Activated CD4-positive, alpha-beta T cell treated with anti-CD3 and anti-CD28 coated beads, Interleukin-10, Interleukin-2, amounts not matched to agents 100 ng/mL and 50 ng/mL, durations not matched to agents 16 hours and 8 hours (primary cell): ENCODE results near the gene PTPRZ1.

Experiments
- DNase-seq: peaks from one replicate; pipeline ENCODE4 v3.0.0-alpha.2; 2020

The PTPRZ1 gene

GRCh38 chr7:121872831-121873288, at the start of gene PTPRZ1:
Gene PTPRZ1 (plus strand): TSS chr7:121873161. CDS start chr7:121873500, 339 bp downstream.
- DNase-seq, result peak; percentile 2

DNA sequence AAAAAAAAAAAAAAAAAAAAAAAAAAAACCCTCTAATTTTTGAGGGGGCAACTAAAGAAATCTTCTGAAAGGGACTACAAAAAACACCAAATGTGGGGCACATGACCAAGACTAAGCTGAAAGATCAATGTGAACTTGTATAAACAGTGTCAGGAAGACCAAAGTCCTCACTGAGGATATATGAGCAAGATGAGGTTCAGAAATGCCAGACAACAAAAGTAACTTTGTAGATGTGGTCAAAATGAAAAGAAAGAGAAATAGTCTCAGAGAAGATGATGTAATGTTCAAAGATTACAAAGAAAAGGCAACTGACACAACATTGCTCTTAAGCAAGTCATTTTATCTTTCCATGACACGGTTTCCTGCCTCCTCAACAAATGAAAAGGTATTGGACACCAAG, 48.7 kb upstream of the PTPRZ1 start:
- DNase-seq, result no peak

GRCh38 chr7:121831351-121831750, 41.6 kb upstream of the PTPRZ1 start:
- DNase-seq, result no peak

DNA sequence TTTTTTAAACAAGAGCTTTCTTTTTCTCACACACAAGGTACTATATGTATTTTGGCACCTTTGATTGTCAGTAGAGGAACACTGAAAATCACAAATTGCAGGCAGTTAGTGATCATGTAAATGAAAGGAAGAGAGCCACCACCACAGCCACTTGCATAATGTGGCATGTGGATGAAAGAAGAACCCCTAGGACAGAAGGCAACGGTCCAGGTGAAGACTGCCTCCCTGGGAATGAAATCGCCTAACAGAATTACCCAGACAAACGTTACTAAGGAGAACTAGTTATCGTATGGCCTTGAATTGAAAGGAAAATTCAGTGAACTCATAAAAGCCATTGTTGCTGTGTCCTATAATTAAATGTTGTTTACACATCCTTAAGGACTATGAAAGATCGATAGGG, 41.2 kb upstream of the PTPRZ1 start:
- DNase-seq, result no peak

DNA sequence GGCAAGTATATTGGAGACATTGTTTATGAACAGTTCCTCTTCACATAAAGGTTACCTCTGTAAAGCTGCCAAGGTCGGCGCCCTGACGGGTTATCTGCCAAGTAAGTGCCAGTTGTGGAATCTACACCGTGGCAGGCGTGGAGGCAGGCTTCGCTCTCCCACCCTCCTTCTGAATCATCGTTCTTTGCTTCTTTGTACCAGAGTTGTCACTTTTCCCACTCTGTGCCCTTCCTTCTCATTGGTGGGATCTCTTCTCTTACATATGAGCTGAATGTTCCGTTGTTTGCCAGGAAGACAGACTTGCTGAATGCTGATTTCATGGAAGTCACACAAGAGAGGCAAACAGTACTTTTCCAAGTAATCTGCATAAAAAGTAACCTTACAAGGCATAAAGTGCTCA, 40.6 kb upstream of the PTPRZ1 start:
- no peak for DNase-seq

DNA sequence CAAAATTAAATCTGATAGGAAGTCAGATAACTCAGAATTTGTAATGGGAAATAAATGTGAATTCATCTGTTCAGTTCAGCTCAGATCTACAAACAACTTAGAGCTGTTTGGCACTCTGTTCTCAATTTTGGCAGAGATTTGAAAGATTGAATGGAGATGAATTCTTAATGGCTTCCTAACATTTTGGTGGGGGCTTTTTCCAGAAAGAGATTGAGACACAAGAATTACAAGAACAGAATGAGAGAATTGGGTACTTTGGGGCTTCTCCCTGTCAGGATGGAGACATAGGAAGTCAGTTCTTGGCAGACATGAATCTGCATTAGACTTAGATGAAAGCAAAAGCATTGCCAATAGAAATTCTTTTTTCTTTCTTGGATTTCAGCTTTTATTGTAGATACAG, 39.0 kb upstream of the PTPRZ1 start:
- DNase-seq, result no peak

DNA sequence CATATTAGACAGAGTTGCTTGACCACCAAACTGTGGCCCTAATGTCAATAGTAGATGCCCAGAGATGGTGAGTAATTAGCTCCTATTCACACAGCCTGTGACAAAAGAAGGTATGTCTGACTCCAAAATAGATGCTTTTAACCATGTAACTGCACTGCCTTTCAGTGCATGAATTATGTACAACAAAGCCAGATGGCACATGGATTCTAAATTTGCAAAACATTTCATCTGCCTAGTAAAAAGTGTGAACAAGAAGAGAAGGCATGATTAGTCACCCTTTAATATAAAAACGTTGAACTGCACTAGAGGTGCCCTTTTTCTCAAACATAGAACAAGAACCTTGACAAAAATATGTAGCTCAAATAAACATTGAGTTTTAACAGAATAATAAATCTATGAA, 35.5 kb upstream of the PTPRZ1 start:
- DNase-seq, result no peak

DNA sequence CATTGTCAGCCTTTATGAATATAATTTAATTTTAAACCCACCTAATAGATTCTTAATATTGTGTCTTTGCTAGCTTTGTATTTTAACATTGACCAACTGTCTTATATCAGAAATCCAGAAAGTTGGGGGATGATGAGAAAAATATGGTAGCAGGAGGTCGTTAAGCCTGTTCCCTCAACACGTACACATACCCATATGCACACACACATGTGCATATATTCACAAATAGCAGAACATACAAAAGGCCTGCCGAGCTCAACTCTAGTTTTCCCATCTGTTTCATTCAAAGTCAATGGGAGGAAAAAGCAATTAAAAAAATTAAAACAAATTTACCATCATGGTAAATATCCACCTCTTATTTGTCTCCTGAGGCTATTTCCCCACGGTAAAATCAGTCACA, 25.9 kb upstream of the PTPRZ1 start:
- no peak for DNase-seq

- no peak for DNase-seq
Observed at GRCh38 chr7:121853307-121853706, 19.7 kb upstream of the PTPRZ1 start.

DNA sequence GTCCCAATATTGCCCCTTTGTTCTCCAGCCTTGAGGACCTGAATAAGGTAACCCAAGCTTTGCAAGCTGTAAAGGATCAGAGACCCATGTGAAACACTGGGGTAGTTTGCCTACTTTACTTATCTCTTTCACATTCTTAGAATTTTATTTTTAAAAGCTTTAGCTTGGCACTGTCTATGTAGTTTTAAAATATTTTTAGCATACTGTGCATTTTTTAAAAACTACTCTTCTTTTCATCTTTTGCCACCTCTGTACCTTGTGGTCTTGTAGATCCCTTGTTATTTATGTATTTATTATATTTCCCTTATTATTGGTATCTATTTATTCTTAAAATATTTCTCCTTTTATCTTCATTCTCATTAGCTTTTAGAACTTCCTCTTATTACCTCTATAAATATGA, 12.0 kb upstream of the PTPRZ1 start:
- no peak for DNase-seq

DNA sequence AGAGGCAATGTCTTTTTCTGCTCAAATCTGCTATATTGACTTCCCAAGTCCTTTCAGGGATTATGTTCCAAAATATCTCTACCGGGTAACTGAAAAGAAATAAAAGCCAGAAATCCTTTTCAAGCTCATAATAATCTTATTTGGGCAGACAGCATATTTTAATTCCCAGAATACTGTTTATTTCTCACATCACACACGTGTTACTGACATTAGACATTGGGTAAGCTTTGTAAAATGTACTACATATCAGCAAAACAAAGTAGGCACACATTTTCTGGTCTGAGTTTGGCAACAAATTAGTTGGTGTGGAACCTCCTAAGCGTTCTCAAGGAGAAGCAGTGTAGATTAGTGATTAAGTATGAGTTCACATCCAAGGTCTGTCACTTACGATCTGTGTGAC, 10.4 kb upstream of the PTPRZ1 start:
- no peak for DNase-seq

- DNase-seq, result no peak
Observed at GRCh38 chr7:121871188-121871587, 1.8 kb upstream of the PTPRZ1 start.

GRCh38 chr7:121873289-121874194, 581 bp downstream of the PTPRZ1 start:
- DNase-seq, result no peak

GRCh38 chr7:121874298-121874697, 1.3 kb downstream of the PTPRZ1 start:
- no peak for DNase-seq

GRCh38 chr7:121875203-121875602, 2.2 kb downstream of the PTPRZ1 start:
- DNase-seq, result no peak

DNA sequence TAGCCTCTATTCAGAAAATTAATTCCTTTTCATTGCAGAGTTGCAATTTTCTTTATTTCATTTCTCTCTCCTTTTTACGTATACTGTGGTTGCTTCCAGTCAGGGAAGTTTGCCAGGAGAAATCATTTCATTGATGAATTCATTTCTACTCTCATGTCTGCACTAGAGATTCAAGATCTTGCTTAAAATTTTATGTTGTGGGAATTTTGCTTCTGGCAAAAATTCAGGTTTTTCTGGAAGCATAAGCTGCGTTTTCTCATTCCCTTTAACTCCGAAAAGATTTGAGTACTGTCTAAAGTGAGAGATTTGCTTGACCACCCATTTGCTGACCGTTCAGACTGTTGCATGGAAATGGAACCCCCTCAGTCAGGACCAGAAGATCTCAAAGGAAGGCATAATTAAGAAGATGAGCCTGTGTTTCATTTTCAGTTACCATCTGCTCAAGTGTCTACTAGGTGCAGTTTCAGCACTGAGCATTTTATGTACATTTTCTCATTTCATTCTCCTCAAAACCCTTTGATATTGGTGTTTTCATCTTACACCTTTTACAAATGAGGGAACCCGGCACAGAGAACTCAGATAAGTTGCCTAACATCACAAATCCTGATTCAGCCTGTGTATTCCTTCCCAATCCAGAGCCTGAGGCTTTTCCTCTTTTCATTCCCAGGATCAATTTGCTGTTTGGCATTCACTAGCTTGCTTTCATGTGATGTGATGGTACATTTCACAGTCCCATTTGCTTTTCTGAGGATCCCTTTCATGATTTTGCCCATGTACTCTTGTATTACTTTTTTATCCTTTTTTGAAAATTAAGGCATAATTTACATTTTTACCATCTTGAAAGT, 3.9 kb downstream of the PTPRZ1 start:
- DNase-seq, result no peak

DNA sequence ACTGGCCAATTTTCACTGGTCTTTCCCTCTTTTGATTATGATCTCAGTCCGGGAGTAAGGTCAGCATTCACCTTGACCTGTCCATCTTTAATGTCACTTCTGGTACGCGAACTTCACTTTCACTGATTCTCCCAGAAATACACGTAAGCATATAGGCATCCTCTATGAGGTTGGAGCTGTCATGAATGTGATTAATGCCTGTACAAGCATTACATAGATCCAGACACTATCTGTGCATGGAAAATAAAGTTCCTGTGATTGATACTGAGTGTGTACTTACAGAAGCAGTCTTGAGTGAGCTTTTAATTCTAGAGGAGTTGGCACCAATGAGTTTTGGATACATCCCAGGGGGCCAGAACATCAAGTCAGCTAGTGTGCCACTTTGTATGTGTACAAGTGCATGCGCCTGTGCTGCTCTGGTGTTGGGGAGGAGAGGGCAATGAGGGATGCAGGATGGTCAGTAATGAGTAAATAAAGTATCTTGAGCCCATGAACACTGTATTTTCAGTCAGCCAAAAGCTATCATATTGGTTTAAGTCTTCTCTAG, 6.0 kb downstream of the PTPRZ1 start:
- DNase-seq, result no peak

DNA sequence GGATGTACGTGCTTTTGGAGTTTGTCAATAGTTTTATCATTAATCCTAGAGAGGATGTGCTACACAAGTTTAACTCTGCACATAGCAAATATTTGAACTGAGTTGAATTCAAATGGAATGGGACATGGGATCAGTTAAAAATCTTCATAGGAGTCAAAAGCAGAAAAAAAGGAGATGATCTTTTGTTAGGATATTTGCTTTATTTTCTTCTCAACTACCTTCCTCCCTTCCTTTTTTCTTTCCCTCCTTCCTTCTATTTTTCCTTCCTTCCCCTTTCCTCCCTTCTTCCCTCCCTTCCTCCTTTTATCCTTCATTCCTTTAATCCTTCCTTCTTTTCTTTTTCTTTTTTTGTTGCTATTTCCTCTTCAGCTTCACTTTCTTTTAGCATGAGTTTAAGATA, 6.6 kb downstream of the PTPRZ1 start:
- DNase-seq, result no peak

DNA sequence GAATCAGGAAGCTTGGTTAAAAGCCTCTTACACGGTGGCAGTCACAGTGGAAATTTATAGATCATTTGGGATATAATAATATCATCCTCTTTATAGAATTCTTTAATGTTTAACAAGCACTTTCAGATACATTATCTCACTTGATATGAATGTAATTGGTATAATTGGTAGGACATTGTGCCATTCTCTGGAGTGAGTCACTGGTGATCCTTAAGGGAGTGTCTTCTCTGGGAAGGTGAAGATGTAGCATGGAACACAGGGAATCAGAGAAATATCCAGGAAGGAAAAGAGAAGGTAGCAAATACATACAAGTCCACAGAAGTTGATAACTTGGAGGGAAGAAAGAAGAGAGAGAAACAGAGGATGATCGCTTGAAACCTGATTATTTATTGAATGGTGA, 9.8 kb downstream of the PTPRZ1 start:
- DNase-seq, result no peak

- no peak for DNase-seq
Observed at GRCh38 chr7:121885166-121885920, 12.4 kb downstream of the PTPRZ1 start.

- DNase-seq, result no peak
Observed at GRCh38 chr7:121887634-121888033, 14.7 kb downstream of the PTPRZ1 start.

DNA sequence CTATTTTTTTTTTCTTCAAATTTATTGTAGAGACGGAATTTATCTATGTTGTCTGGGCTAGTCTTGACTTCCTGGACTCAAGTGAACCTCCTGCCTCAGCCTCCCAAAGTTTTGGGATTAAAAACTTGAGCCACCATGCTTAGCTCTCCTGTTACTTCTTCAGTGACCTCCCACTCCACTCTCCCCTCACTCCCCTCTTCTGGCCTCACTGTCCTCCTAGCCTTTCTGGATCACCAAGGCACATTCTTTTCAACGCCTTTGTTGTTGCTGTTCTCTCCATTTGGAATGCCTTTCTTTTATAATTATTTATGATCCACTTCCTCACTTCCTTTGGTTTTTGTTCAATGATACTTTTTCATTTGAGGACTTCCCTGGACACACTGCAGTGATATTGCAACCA, 17.9 kb downstream of the PTPRZ1 start:
- no peak for DNase-seq

DNA sequence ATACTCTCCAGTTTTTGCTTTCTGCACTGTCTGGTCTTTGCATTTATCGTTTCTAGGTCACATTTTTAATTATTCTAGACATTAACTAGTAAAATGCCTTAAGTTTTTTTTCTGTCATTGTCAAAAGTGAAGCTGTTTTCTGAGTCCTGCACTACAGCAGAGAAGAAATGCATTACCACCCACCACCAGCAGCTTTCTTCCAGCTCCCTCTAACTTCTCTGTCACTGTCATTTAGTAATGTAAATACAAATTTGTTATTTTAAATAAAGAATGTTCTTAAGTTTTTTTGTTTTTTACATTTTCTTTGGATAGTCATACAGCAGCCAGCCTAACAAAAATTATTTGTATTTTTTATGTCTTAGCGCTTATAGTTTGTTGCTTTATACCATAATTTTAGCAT, 18.8 kb downstream of the PTPRZ1 start:
- no peak for DNase-seq
